GM20000 (cell line): Measurements from ENCODE around the gene ZIC5.
A peak's percentile ranks its signal among the peaks of the same experiment; 100 is the strongest.

Experiments used
- DNase-seq: peaks from one replicate; pipeline ENCODE4 v3.0.0; 2012; ENCODE audit warnings: low spot score
- CTCF ChIP-seq: IDR thresholded peaks from 2 replicates; pipeline ENCODE4 v1.5.1; 2012; ENCODE audit warnings: mild to moderate bottlenecking, control low read depth; ENCODE audit errors: extremely low read depth, missing control alignments

ZIC5 gene

GRCh38 chr13:99971576-99972189 lies at the start of gene ZIC5:
Gene ZIC5 (minus strand): TSS chr13:99971767. CDS start chr13:99971603, 164 bp downstream.
- TF ChIP-seq CTCF = no peak
- no peak for DNase-seq

GRCh38 chr13:100019780-100020356 lies 48.3 kb upstream of the ZIC5 start:
- TF ChIP-seq CTCF = no peak
- no peak for DNase-seq

GRCh38 chr13:100014621-100015020 lies 43.1 kb upstream of the ZIC5 start:
- no peak for TF ChIP-seq CTCF
- no peak for DNase-seq

GRCh38 chr13:99998261-99998660 lies 26.7 kb upstream of the ZIC5 start:
- no peak for DNase-seq
- TF ChIP-seq CTCF = no peak

GRCh38 chr13:99997702-99998214 lies 26.2 kb upstream of the ZIC5 start:
- DNase-seq = peak; percentile 17
- no peak for TF ChIP-seq CTCF

- TF ChIP-seq CTCF = no peak
- DNase-seq = peak; percentile 19
These were observed 24.9 kb upstream of the ZIC5 start for GRCh38 chr13:99996381-99996973.
